Thoracic aorta (tissue), 2 donors: ENCODE measurements around the gene XPA. TPM values are rescaled to one million over a fixed set of nuclear protein-coding genes. Genes with fewer than 3 reads are reported as not detected.

ENCODE experiments used
- ATAC-seq: fragments of 150-250 bp; one replicate; pipeline ENCODE4 v1.8.0; 2017; ENCODE audit warnings: low read depth; ENCODE audit not compliant: insufficient number of reproducible peaks, low FRiP score
- DNase-seq: peaks from one replicate; pipeline ENCODE4 v3.0.0-alpha.2; 2020; ENCODE audit warnings: low spot score
- H3K27ac ChIP-seq, 2 donors: fragments of 200-600 bp; sonication (generic); 1 replicate in 1 of 2; 2 replicates in 1 of 2; pipeline ENCODE4 v1.5.1; 2016; ENCODE audit warnings: mild to moderate bottlenecking in 2 of 2, moderate library complexity in 2 of 2
- H3K27me3 ChIP-seq: fragments of 200-600 bp; sonication (generic); replicated peaks from 2 replicates; pipeline ENCODE4 v1.6.0; 2016; ENCODE audit warnings: mild to moderate bottlenecking; ENCODE audit not compliant: insufficient read depth
- H3K36me3 ChIP-seq: fragments of 200-600 bp; sonication (generic); one replicate; pipeline ENCODE4 v1.5.1; 2016
- H3K4me1 ChIP-seq, 2 donors: fragments of 200-600 bp; sonication (generic); 1 replicate in 1 of 2; 2 replicates in 1 of 2; pipeline versions ENCODE4 v1.5.1 to v1.6.0; 2016; ENCODE audit warnings: low read depth in 2 of 2, mild to moderate bottlenecking in 1 of 2; ENCODE audit not compliant: control insufficient read depth in 1 of 2
- H3K4me3 ChIP-seq: fragments of 200-600 bp; sonication (generic); 2 replicates; pipeline ENCODE4 v1.5.1; 2016; ENCODE audit warnings: mild to moderate bottlenecking
- H3K9me3 ChIP-seq: fragments of 200-600 bp; sonication (generic); 2 replicates; pipeline ENCODE4 v1.5.1; 2016
- total RNA-seq, 2 donors: library from RNA; depleted of rRNA; stranded (reverse); fragments of >200 nt; gene quantifications; one replicate each; pipeline versions ENCODE4 v1.1.0 to v1.2.3, GENCODE V29; 2016
- TF ChIP-seq, protein P1 (sequence below): fragments of 200-600 bp; sonication (generic); IDR thresholded peaks from one replicate; pipeline ENCODE4 v1.5.1; 2019; ENCODE audit warnings: antibody characterized with exemption

XPA gene
- total RNA-seq, 2 donors from 2014 or later = 15.0 to 23.2 TPM

DNA sequence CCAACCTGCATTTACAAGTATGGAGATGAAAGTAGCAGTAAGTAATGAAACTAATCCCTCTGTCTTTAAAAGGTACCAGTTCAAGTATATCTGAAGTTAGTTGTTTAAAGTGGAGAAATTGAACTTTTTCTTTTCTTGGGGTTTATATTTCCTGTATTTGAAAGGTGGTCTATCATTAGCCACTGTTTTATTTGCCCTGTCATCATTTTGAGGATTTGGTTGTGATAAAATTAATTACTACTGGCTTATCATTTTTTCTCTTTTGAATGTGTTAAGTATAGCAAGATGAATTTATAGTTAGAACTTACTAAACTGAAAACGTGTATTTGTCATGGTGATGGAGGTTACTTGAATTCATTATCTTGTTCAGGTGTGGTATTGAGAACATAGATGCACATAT is 38.4 kb downstream of the XPA start:
- DNase-seq (no peak), ATAC-seq (no peak)
- Histone ChIP-seq H3K27me3 (no peaks in the 10 kb centered on the region), H3K4me3 (no peak overlapping the region), H3K27ac (no peak overlapping the region), H3K36me3 (peaks cover 44% of the 10 kb centered on the region), H3K4me1 (no peaks in the 10 kb centered on the region), H3K9me3 (no peaks in the 10 kb centered on the region)
- TF ChIP-seq, protein P1, sequence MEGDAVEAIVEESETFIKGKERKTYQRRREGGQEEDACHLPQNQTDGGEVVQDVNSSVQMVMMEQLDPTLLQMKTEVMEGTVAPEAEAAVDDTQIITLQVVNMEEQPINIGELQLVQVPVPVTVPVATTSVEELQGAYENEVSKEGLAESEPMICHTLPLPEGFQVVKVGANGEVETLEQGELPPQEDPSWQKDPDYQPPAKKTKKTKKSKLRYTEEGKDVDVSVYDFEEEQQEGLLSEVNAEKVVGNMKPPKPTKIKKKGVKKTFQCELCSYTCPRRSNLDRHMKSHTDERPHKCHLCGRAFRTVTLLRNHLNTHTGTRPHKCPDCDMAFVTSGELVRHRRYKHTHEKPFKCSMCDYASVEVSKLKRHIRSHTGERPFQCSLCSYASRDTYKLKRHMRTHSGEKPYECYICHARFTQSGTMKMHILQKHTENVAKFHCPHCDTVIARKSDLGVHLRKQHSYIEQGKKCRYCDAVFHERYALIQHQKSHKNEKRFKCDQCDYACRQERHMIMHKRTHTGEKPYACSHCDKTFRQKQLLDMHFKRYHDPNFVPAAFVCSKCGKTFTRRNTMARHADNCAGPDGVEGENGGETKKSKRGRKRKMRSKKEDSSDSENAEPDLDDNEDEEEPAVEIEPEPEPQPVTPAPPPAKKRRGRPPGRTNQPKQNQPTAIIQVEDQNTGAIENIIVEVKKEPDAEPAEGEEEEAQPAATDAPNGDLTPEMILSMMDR = no peak

DNA sequence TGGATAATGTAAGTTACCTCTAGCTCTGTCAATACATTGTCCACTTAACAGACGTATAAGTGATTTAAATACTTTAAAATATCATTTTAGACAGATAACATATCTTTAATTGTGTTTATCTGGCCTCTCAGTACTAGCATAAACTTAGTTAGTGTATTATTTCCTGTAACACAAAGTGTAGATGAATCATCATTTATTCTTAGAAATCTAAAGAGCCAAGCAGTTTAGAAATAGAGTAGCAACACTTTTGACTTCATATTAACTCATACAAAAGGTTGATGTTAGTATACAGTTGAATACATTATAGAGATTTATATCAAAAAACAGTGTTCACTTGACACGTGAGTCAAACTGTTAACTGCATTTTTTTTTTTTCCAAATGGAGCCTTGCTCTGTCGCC is 45.5 kb downstream of the XPA start:
- DNase-seq = no peak
- Histone ChIP-seq H3K4me1 (peaks cover 4 to 5% of the 10 kb centered on the region in 2 donors), H3K9me3 (no peaks in the 10 kb centered on the region), H3K36me3 (peaks cover 35% of the 10 kb centered on the region), H3K4me3 (no peak overlapping the region), H3K27me3 (no peaks in the 10 kb centered on the region), H3K27ac (no peak overlapping the region)
- ATAC-seq = no peak
- TF ChIP-seq, protein P1 = no peak

DNA sequence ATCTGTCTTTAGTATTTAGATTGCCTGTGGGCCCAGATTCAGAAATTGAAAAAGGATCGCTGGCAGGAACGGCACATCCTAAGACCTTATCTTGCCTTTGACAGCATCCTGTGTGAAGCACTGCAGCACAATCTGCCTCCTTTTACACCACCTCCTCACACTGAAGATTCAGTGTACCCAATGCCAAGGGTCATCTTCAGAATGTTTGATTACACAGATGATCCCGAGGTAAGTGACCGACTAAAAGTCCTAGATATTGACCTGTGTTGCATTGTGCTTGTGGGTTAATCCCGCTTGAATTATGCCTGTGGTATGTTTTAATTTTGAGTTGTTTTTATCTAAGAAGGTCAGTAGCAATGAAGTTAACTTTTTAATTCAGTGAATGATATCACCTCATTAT is 49.1 kb downstream of the XPA start:
- no peak overlapping the region for H3K4me3 ChIP-seq
- H3K27ac ChIP-seq = no peak overlapping the region
- TF ChIP-seq, protein P1 = no peak
- peaks cover 4 to 5% of the 10 kb centered on the region in 2 donors for H3K4me1 ChIP-seq
- H3K27me3 ChIP-seq = no peaks in the 10 kb centered on the region
- H3K36me3 ChIP-seq = peaks cover 26% of the 10 kb centered on the region
- ATAC-seq = no peak
- no peak for DNase-seq
- H3K9me3 ChIP-seq = no peaks in the 10 kb centered on the region

DNA sequence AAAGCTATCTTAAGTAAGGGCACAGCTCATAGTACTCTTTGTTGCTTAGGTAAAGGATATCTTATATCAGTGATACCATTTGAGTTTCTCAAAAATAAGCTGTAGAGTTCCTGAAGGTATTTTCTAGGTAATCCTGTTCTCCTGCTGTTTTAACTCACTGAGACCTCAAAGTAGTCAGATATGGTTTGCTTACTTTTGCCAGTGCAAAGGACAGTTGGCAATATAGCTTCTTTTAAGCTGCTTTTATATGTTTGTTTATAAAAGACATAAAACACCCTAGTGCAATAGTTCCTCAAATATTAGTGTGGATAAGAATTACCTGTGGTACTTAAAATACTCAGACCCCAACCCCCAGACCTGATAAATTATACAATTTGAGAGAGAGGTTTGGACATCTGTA is 51.4 kb downstream of the XPA start:
- TF ChIP-seq, protein P1 = no peak
- H3K27ac ChIP-seq = no peak overlapping the region
- H3K27me3 ChIP-seq = no peaks in the 10 kb centered on the region
- H3K4me1 ChIP-seq = no peaks in the 10 kb centered on the region
- H3K36me3 ChIP-seq = peaks cover 28% of the 10 kb centered on the region
- no peaks in the 10 kb centered on the region for H3K9me3 ChIP-seq
- no peak overlapping the region for H3K4me3 ChIP-seq
- DNase-seq (no peak), ATAC-seq (no peak)

DNA sequence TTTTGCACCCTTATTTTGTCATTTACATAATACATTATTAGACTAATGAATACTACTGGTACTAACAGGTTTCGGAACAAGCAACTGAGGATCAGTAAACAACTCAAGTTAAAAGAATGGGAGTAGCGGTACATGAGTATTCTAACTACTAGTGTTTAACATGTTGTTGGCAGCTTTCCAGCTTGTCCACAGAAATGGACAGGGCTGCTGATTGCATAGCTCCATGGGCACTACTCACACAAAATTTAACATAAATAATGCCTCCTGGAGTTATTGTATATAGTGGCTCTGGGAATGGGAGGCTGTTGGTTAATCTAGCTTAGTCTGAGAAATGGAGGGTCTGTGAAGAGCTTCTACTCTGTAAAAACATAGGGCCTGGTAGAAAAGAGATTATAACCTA is 56.8 kb downstream of the XPA start:
- ATAC-seq = no peak
- H3K27me3 ChIP-seq = no peaks in the 10 kb centered on the region
- TF ChIP-seq, protein P1 = no peak

More for the DNA sequence above, 56.8 kb downstream of the XPA start:
- H3K4me3 ChIP-seq = no peak overlapping the region
- H3K27ac ChIP-seq = no peak overlapping the region
- peaks cover 10 to 26% of the 10 kb centered on the region in 2 donors for H3K4me1 ChIP-seq
- H3K9me3 ChIP-seq = no peaks in the 10 kb centered on the region
- DNase-seq = no peak
- H3K36me3 ChIP-seq = peaks cover 8% of the 10 kb centered on the region
